Embryonic facial prominence (tissue), 1 donor: ENCODE data around the gene HPS6.
"Not testable (repeated sequence)": the region's sequence is repeated elsewhere in the genome, so short reads cannot be mapped to it uniquely, and the experiment has no call there.

Source experiments
- DNase-seq: peaks from one replicate; pipeline ENCODE4 v3.0.0-alpha.2; 2016; ENCODE audit errors: extremely low spot score

The HPS6 gene

GRCh38 chr10:102064868-102065560, at the start of gene HPS6:
Gene HPS6, plus strand, starts transcription at chr10:102065349. Its CDS starts 126 bp downstream, at chr10:102065475.
- DNase-seq = peak; percentile 60

GRCh38 chr10:102016416-102016815, 48.7 kb upstream of the HPS6 start:
- no peak for DNase-seq

- no peak for DNase-seq
Observed at GRCh38 chr10:102017295-102017694, 47.9 kb upstream of the HPS6 start.

GRCh38 chr10:102020938-102021337, 44.2 kb upstream of the HPS6 start:
- DNase-seq = no peak

- DNase-seq = no peak
Observed at GRCh38 chr10:102024799-102025198, 40.4 kb upstream of the HPS6 start.

GRCh38 chr10:102027261-102027660, 37.9 kb upstream of the HPS6 start:
- DNase-seq = no peak

GRCh38 chr10:102033787-102034186, 31.4 kb upstream of the HPS6 start:
- no peak for DNase-seq

- not testable (repeated sequence) for DNase-seq
Observed at GRCh38 chr10:102035807-102036206, 29.3 kb upstream of the HPS6 start.

GRCh38 chr10:102038410-102038809, 26.7 kb upstream of the HPS6 start:
- no peak for DNase-seq

GRCh38 chr10:102040305-102041050, 24.7 kb upstream of the HPS6 start:
- DNase-seq = no peak

- DNase-seq = no peak
Observed at GRCh38 chr10:102045292-102045691, 19.9 kb upstream of the HPS6 start.

GRCh38 chr10:102046095-102046494, 19.1 kb upstream of the HPS6 start:
- DNase-seq = no peak

- not testable (repeated sequence) for DNase-seq
Observed at GRCh38 chr10:102054881-102055646, 10.1 kb upstream of the HPS6 start.

- DNase-seq = peak; percentile 91
Observed at GRCh38 chr10:102055647-102056419, 9.3 kb upstream of the HPS6 start, which contains the start of gene ARMH3. Gene ARMH3, minus strand, starts transcription at chr10:102056173. Its CDS starts 16,059 bp downstream, at chr10:102040114.

- no peak for DNase-seq
Observed at GRCh38 chr10:102059987-102060386, 5.2 kb upstream of the HPS6 start.

GRCh38 chr10:102064503-102064867, 664 bp upstream of the HPS6 start:
- DNase-seq = no peak

- no peak for DNase-seq
Observed at GRCh38 chr10:102065561-102066398, 631 bp downstream of the HPS6 start.

GRCh38 chr10:102066399-102067088, 1.4 kb downstream of the HPS6 start:
- no peak for DNase-seq

GRCh38 chr10:102067091-102067916, 2.2 kb downstream of the HPS6 start:
- no peak for DNase-seq
